RWPE1 (cell line): ENCODE measurements around the gene PASD1.

Source experiments
- CTCF ChIA-PET: fragments of 350-600 bp; sonication (Branson Sonifier 250); formaldehyde crosslinking; extraction: SDS; loops from one replicate; lab custom pipeline; 2021; lab: Yijun Ruan, JAX
- POLR2A ChIA-PET: fragments of 400-600 bp; formaldehyde crosslinking; extraction: SDS; loops from one replicate; lab custom pipeline; 2020; ENCODE audit warnings: antibody characterized with exemption; ENCODE audit not compliant: low non-redundant PET; lab: Yijun Ruan, JAX
- DNase-seq: peaks from one replicate; pipeline ENCODE4 v3.0.0; 2012; ENCODE audit warnings: low spot score
- H3K27ac ChIP-seq: fragments of 450-650 bp; 2 replicates; pipeline ENCODE4 v1.5.1; 2017
- CTCF ChIP-seq: fragments of 450-650 bp; conservative IDR thresholded peaks from 2 replicates; pipeline ENCODE4 v1.5.1; 2017; ENCODE audit warnings: low read depth, mild to moderate bottlenecking

Gene PASD1

GRCh38 chrX:151725338-151725614 is 161.8 kb downstream of the PASD1 start:
- CTCF ChIA-PET: no interaction called here
- no peak for DNase-seq
- no peak for TF ChIP-seq CTCF
- POLR2A ChIA-PET: no interaction called here
- H3K27ac ChIP-seq: peak overlapping the region; percentile 28; the same call in 1 of the 2 replicates
